ENCODE data around the gene HOXA11. TPM values are rescaled to one million over a fixed set of nuclear protein-coding genes. Genes with fewer than 3 reads are reported as not detected.

HOXA11 gene
- total RNA-seq, 4 donors from 2014 or later: 0.34 to 1.2 (median 0.95) TPM; not detected in 1

GRCh38 chr7:27152816-27153442 is 32.1 kb downstream of the HOXA11 start:
- Histone ChIP-seq H3K36me3 (no peaks in the 10 kb centered on the region), H3K9me3 (no peaks in the 10 kb centered on the region), H3K27ac (peak overlapping the region; percentile 97), H3K4me3 (peak overlapping the region; percentile 53), H3K27me3 (peaks cover 19% of the 10 kb centered on the region), H3K4me1 (peaks cover 96% of the 10 kb centered on the region)
- DNase-seq (ENCODE audit: low spot score in 2 of 2): no peak
- WGBS: 23% methylated on average over 16 of the region's 22 CpGs
- TF ChIP-seq EP300 (IDR thresholded peaks at IDR 0.05) (no peak), POLR2AphosphoS5 (IDR thresholded peaks at IDR 0.05) (no peak), CTCF (IDR thresholded peaks at IDR 0.05) (no peak), POLR2A (IDR thresholded peaks at IDR 0.05) (no peak)

GRCh38 chr7:27151931-27152815 is 32.9 kb downstream of the HOXA11 start, which contains the start of gene HOXA3:
Gene HOXA3, minus strand, starts transcription at chr7:27152583. Its CDS starts 41,943 bp downstream, at chr7:27110640.
- H3K27ac ChIP-seq: peak within 1 kb of the TSS; percentile 97
- H3K27me3 ChIP-seq: peaks cover 19% of the 10 kb centered on the region
- H3K4me1 ChIP-seq: peaks cover 96% of the 10 kb centered on the region
- WGBS: under 1% methylated on average over 39 of the region's 53 CpGs
- peak; percentile 81 to 86 for DNase-seq (ENCODE audit: low spot score in 2 of 2)
- H3K9me3 ChIP-seq: no peaks in the 10 kb centered on the region
- no peaks in the 10 kb centered on the region for H3K36me3 ChIP-seq
- TF ChIP-seq CTCF (IDR thresholded peaks at IDR 0.05): no peak
- TF ChIP-seq POLR2AphosphoS5 (IDR thresholded peaks at IDR 0.05): peak in 2 of 3 donors; percentile 1 to 85
- peak in 1 of 2 donors; percentile 44 for TF ChIP-seq POLR2A (IDR thresholded peaks at IDR 0.05)
- no peak for TF ChIP-seq EP300 (IDR thresholded peaks at IDR 0.05)
- H3K4me3 ChIP-seq: peak within 1 kb of the TSS; percentile 53

GRCh38 chr7:27151341-27151930 is 33.6 kb downstream of the HOXA11 start:
- H3K9me3 ChIP-seq: no peaks in the 10 kb centered on the region
- no peak for TF ChIP-seq POLR2AphosphoS5 (IDR thresholded peaks at IDR 0.05)
- TF ChIP-seq POLR2A (IDR thresholded peaks at IDR 0.05): no peak
- no peak for TF ChIP-seq CTCF (IDR thresholded peaks at IDR 0.05)
- no peak for TF ChIP-seq EP300 (IDR thresholded peaks at IDR 0.05)
- H3K4me1 ChIP-seq: peaks cover 96% of the 10 kb centered on the region
- H3K27ac ChIP-seq: peak overlapping the region; percentile 97
- no peaks in the 10 kb centered on the region for H3K36me3 ChIP-seq
- H3K4me3 ChIP-seq: peak overlapping the region; percentile 53
- DNase-seq (ENCODE audit: low spot score in 2 of 2): peak in 1 of 2 donors; percentile 74
- H3K27me3 ChIP-seq: peaks cover 19% of the 10 kb centered on the region
- WGBS: 2% methylated on average over 19 of the region's 27 CpGs

- Histone ChIP-seq H3K27me3 (peaks cover 14% of the 10 kb centered on the region), H3K9me3 (no peaks in the 10 kb centered on the region), H3K4me3 (peak overlapping the region; percentile 53), H3K27ac (peak overlapping the region; percentile 97), H3K36me3 (peaks cover under 1% of the 10 kb centered on the region), H3K4me1 (peaks cover 97% of the 10 kb centered on the region)
- DNase-seq (ENCODE audit: low spot score in 2 of 2): peak; percentile 86 to 90
- TF ChIP-seq POLR2A (IDR thresholded peaks at IDR 0.05) (peak in 1 of 2 donors; percentile 47), POLR2AphosphoS5 (IDR thresholded peaks at IDR 0.05) (peak in 2 of 3 donors; percentile 44 to 89), EP300 (IDR thresholded peaks at IDR 0.05) (no peak), CTCF (IDR thresholded peaks at IDR 0.05) (peak; percentile 56 to 95)
- 2% methylated on average over 11 of the region's 58 CpGs for WGBS
These were observed 34.3 kb downstream of the HOXA11 start for GRCh38 chr7:27150568-27151340.
